RPMI7951 (cell line): ENCODE measurements around the gene ROBO1. TPM values are rescaled to one million over a fixed set of nuclear protein-coding genes. Genes with fewer than 3 reads are reported as not detected.
A peak's percentile ranks its signal among the peaks of the same experiment; 100 is the strongest.
"Not testable (repeated sequence)": the region's sequence is repeated elsewhere in the genome, so short reads cannot be mapped to it uniquely, and the experiment has no call there.

Experiments used
- DNase-seq: peaks from one replicate; pipeline ENCODE4 v3.0.0-alpha.2; 2012; ENCODE audit warnings: low read depth
- total RNA-seq: library from RNA; depleted of rRNA; stranded (reverse); fragments of >200 nt; shearing (Covaris generic); gene quantifications from 2 replicates; pipeline ENCODE4 v1.2.3, GENCODE V29; 2014

The ROBO1 gene
- total RNA-seq, 1 experiment from 2014 or later, result 40.0 TPM

- no peak for DNase-seq
Measured at GRCh38 chr3:78912687-78913086, 855.1 kb downstream of the ROBO1 start.

GRCh38 chr3:78912259-78912658 is 855.5 kb downstream of the ROBO1 start:
- DNase-seq, result no peak

- DNase-seq, result no peak
Measured at GRCh38 chr3:78911394-78911793, 856.4 kb downstream of the ROBO1 start.

GRCh38 chr3:78908236-78908635 is 859.6 kb downstream of the ROBO1 start:
- DNase-seq, result peak; percentile 37

GRCh38 chr3:78907367-78907766 is 860.4 kb downstream of the ROBO1 start:
- peak; percentile 54 for DNase-seq

- no peak for DNase-seq
Measured at GRCh38 chr3:78906930-78907329, 860.9 kb downstream of the ROBO1 start.

- DNase-seq, result no peak
Measured at GRCh38 chr3:78906245-78906644, 861.6 kb downstream of the ROBO1 start.

- no peak for DNase-seq
Measured at GRCh38 chr3:78905700-78906099, 862.1 kb downstream of the ROBO1 start.

GRCh38 chr3:78901544-78901943 is 866.3 kb downstream of the ROBO1 start:
- no peak for DNase-seq

GRCh38 chr3:78900880-78901279 is 866.9 kb downstream of the ROBO1 start:
- DNase-seq, result no peak

GRCh38 chr3:78900426-78900825 is 867.4 kb downstream of the ROBO1 start:
- DNase-seq, result no peak

GRCh38 chr3:78895528-78895927 is 872.3 kb downstream of the ROBO1 start:
- DNase-seq, result peak; percentile 66

GRCh38 chr3:78894787-78895186 is 873.0 kb downstream of the ROBO1 start:
- DNase-seq, result no peak

- no peak for DNase-seq
Measured at GRCh38 chr3:78893161-78893560, 874.6 kb downstream of the ROBO1 start.

- no peak for DNase-seq
Measured at GRCh38 chr3:78889348-78889747, 878.5 kb downstream of the ROBO1 start.

- no peak for DNase-seq
Measured at GRCh38 chr3:78888635-78889034, 879.2 kb downstream of the ROBO1 start.

- peak; percentile 40 for DNase-seq
Measured at GRCh38 chr3:78887547-78888011, 880.2 kb downstream of the ROBO1 start.

- peak; percentile 78 for DNase-seq
Measured at GRCh38 chr3:78887029-78887428, 880.8 kb downstream of the ROBO1 start.

GRCh38 chr3:78884567-78884966 is 883.2 kb downstream of the ROBO1 start:
- DNase-seq, result not testable (repeated sequence)

GRCh38 chr3:78882251-78882650 is 885.5 kb downstream of the ROBO1 start:
- DNase-seq, result no peak

GRCh38 chr3:78881501-78881900 is 886.3 kb downstream of the ROBO1 start:
- DNase-seq, result no peak

- peak; percentile 39 for DNase-seq
Measured at GRCh38 chr3:78880603-78881461, 887.0 kb downstream of the ROBO1 start.

- DNase-seq, result no peak
Measured at GRCh38 chr3:78879295-78879860, 888.4 kb downstream of the ROBO1 start.
